Stimulated activated CD4-positive, alpha-beta T cell treated with anti-CD3 and anti-CD28 coated beads, Interleukin-15, amount 100 ng/mL, for 24 hours (primary cell): ENCODE measurements around the gene RXFP3.

Experiments
- DNase-seq: peaks from one replicate; pipeline ENCODE4 v3.0.0-alpha.2; 2020

The RXFP3 gene

DNA sequence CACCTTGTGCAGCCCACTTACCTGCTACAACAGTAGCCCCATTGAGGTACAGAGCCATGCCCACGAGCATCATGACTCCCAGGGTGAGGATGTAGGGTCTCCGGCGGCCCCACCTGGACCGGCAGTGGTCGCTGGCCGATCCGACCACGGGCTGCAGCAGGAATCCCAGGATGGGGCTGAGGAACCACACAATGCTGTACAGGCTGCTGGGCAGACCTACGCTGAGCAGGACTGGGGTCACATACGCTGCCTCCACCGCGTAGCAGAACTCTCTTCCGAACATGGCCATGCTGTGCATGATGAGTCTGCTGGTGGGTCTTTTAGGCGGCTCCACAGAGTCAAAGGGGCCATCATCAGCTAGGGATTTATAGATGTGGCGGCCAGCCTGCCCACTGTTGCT is 48.0 kb downstream of the RXFP3 start:
- DNase-seq = no peak

DNA sequence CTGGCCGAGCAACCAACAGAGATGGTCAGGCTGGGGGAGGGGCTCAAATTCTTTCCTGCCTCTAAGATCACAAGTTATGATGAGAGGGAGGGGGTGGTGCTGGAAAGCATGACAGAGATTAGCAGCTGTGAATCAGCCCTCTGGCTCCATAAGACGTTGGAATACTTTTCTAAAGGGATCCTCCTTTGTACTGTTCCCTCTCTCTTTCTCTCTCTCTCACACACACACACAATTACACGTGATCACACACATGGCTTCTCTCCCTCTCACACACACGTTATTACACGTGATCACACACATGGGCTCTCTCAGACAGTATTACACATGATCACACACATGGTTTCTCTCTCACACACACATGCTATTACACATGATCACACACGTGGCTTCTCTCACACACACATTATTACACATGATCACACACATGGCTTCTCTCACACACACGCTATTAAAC is 48.5 kb downstream of the RXFP3 start, which contains the start of gene SLC45A2:
TSS of gene SLC45A2 (minus strand) at position 23 of the 454 bp plus-strand sequence. CDS start 110 bp downstream, outside the sequence.
- DNase-seq = no peak

DNA sequence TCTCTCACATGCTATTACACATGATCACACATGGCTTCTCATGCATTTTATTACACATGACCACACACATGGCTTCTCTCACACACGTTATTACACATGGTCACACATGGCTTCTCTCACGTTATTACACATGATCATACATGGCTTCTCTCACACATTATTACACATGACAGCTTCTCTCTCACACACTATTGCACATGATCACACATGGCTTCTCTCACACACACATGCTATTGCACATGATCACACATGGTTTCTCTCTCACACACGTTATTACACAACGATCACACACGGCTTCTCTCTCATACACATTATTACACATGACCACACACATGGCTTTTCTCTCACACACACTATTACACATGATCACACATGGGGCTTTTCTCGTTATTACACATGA is 49.3 kb downstream of the RXFP3 start:
- DNase-seq = no peak
